ENCODE measurements around the gene NFE2L1. TPM values are rescaled to one million over a fixed set of nuclear protein-coding genes. Genes with fewer than 3 reads are reported as not detected.

NFE2L1 gene
- total and polyA plus RNA-seq, 2 experiments from 2014 or later = 42.4 to 86.4 TPM

DNA sequence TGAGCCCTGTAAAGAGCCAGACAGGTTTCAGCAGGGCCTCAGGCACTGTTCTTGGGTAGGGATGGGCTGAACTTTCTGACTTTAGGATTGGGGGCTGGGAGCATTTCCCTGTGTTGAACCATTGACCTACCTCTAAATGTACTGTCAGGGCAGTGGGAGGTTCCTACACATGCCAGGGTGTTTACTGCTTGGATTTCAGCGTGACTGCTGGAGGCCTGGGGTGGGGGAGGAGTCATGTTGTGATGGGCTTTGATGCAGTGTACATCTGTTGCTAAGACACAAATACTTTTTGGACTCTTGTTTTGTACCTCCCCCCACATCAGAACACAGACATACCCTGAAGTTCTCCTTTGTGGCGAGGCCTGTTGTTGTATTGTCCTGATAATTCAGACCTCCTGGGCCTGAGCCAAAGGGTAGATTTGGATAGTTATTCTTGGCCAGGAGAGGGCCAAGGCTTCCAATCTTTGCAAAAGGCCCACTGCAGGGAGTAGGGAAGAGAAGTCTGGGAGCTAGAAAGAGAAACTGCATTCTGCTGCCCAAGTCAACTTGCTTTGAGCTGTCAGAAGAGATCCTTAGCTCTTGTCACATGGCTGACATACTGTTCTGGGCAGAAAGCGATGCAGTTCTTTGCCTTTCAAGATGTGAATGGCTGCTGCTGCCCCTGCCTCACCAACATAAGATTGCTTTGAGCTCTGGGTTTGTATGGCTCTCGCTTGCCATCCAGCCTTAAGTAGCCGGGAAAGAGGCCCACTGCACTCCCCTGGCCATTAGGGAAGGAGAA is 3.7 kb downstream of the NFE2L1 start:
- Histone ChIP-seq H3K79me2 (peaks cover 77% of the 10 kb centered on the region), H3K4me3 (no peak overlapping the region), H3K36me3 (replicated peaks; ENCODE audit: insufficient read depth, low read depth) (no peaks in the 10 kb centered on the region), H3K9me2 (replicated peaks; ENCODE audit: insufficient read depth) (no peaks in the 10 kb centered on the region), H3K4me1 (ENCODE audit: insufficient read depth) (peaks cover 61% of the 10 kb centered on the region), H4K20me1 (ENCODE audit: insufficient read depth, poor library complexity, severe bottlenecking) (peaks cover 49% of the 10 kb centered on the region), H3K27me3 (no peaks in the 10 kb centered on the region), H3K9me3 (ENCODE audit: low read depth) (no peaks in the 10 kb centered on the region), H3K27ac (peak overlapping the region; percentile 95), H2AFZ (no peak overlapping the region), H3K4me2 (peak overlapping the region; percentile 89)
- no peak for TF ChIP-seq EZH2phosphoT487 (IDR thresholded peaks at IDR 0.05; ENCODE audit: low read depth, severe bottlenecking, unreplicated experiment)
- TF ChIP-seq, protein P1, sequence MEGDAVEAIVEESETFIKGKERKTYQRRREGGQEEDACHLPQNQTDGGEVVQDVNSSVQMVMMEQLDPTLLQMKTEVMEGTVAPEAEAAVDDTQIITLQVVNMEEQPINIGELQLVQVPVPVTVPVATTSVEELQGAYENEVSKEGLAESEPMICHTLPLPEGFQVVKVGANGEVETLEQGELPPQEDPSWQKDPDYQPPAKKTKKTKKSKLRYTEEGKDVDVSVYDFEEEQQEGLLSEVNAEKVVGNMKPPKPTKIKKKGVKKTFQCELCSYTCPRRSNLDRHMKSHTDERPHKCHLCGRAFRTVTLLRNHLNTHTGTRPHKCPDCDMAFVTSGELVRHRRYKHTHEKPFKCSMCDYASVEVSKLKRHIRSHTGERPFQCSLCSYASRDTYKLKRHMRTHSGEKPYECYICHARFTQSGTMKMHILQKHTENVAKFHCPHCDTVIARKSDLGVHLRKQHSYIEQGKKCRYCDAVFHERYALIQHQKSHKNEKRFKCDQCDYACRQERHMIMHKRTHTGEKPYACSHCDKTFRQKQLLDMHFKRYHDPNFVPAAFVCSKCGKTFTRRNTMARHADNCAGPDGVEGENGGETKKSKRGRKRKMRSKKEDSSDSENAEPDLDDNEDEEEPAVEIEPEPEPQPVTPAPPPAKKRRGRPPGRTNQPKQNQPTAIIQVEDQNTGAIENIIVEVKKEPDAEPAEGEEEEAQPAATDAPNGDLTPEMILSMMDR (IDR thresholded peaks at IDR 0.05; ENCODE audit: poor library complexity) = no peak
- no peak for TF ChIP-seq EZH2 (IDR thresholded peaks at IDR 0.05; ENCODE audit: borderline replicate concordance)
- WGBS (ENCODE audit: low lambda C conversion rate, missing lambda C conversion rate) = 76% methylated on average over 5 of the region's 5 CpGs
- peak; percentile 78 for DNase-seq (ENCODE audit: low spot score)

GRCh38 chr17:48052956-48053757 is 5.0 kb downstream of the NFE2L1 start:
- Histone ChIP-seq H3K4me1 (ENCODE audit: insufficient read depth) (peaks cover 58% of the 10 kb centered on the region), H3K27me3 (no peaks in the 10 kb centered on the region), H3K4me3 (no peak overlapping the region), H3K27ac (peak overlapping the region; percentile 87), H2AFZ (no peak overlapping the region), H3K4me2 (peak overlapping the region; percentile 80), H3K9me2 (replicated peaks; ENCODE audit: insufficient read depth) (no peaks in the 10 kb centered on the region), H3K9me3 (ENCODE audit: low read depth) (no peaks in the 10 kb centered on the region), H3K79me2 (peaks cover 73% of the 10 kb centered on the region), H4K20me1 (ENCODE audit: insufficient read depth, poor library complexity, severe bottlenecking) (peaks cover 49% of the 10 kb centered on the region), H3K36me3 (replicated peaks; ENCODE audit: insufficient read depth, low read depth) (no peaks in the 10 kb centered on the region)
- DNase-seq (ENCODE audit: low spot score) = peak; percentile 84
- WGBS (ENCODE audit: low lambda C conversion rate, missing lambda C conversion rate) = 41% methylated on average over 5 of the region's 5 CpGs
- TF ChIP-seq, protein P1 (IDR thresholded peaks at IDR 0.05; ENCODE audit: poor library complexity) = no peak
- no peak for TF ChIP-seq EZH2 (IDR thresholded peaks at IDR 0.05; ENCODE audit: borderline replicate concordance)
- TF ChIP-seq EZH2phosphoT487 (IDR thresholded peaks at IDR 0.05; ENCODE audit: low read depth, severe bottlenecking, unreplicated experiment) = no peak

GRCh38 chr17:48053758-48054237 is 5.6 kb downstream of the NFE2L1 start:
- TF ChIP-seq, protein P1 (IDR thresholded peaks at IDR 0.05; ENCODE audit: poor library complexity) = no peak
- TF ChIP-seq EZH2 (IDR thresholded peaks at IDR 0.05; ENCODE audit: borderline replicate concordance) (no peak), EZH2phosphoT487 (IDR thresholded peaks at IDR 0.05; ENCODE audit: low read depth, severe bottlenecking, unreplicated experiment) (no peak)
- H4K20me1 ChIP-seq (ENCODE audit: insufficient read depth, poor library complexity, severe bottlenecking) = peaks cover 49% of the 10 kb centered on the region
- no peak overlapping the region for H3K4me3 ChIP-seq
- peak overlapping the region; percentile 80 for H3K4me2 ChIP-seq
- H3K27me3 ChIP-seq = no peaks in the 10 kb centered on the region
- H3K27ac ChIP-seq = peak overlapping the region; percentile 87
- 49% methylated on average over 6 of the region's 6 CpGs for WGBS (ENCODE audit: low lambda C conversion rate, missing lambda C conversion rate)
- H3K79me2 ChIP-seq = peaks cover 76% of the 10 kb centered on the region
- no peaks in the 10 kb centered on the region for H3K36me3 ChIP-seq (replicated peaks; ENCODE audit: insufficient read depth, low read depth)
- no peak for DNase-seq (ENCODE audit: low spot score)
- no peak overlapping the region for H2AFZ ChIP-seq
- H3K9me3 ChIP-seq (ENCODE audit: low read depth) = no peaks in the 10 kb centered on the region
- no peaks in the 10 kb centered on the region for H3K9me2 ChIP-seq (replicated peaks; ENCODE audit: insufficient read depth)
- H3K4me1 ChIP-seq (ENCODE audit: insufficient read depth) = peaks cover 58% of the 10 kb centered on the region

Measured in hepatocyte (in vitro differentiated cells).